ENCODE data around the gene ADGRV1. TPM values are rescaled to one million over a fixed set of nuclear protein-coding genes. Genes with fewer than 3 reads are reported as not detected.
A peak's percentile ranks its signal among the peaks of the same experiment; 100 is the strongest.

Gene ADGRV1
- total RNA-seq, 1 experiment from 2014 or later: 64.8 TPM

GRCh38 chr5:90985341-90985740 is 426.7 kb downstream of the ADGRV1 start:
- Histone ChIP-seq H2BK15ac (ENCODE audit: low read depth, low read length) (no peak overlapping the region), H3K4me2 (ENCODE audit: insufficient read depth, insufficient read length, low read length) (no peak overlapping the region), H3K56ac (ENCODE audit: insufficient read length, low read depth, low read length) (no peak overlapping the region), H3K27ac (ENCODE audit: insufficient read length, low read depth, low read length) (no peak overlapping the region), H3K79me2 (ENCODE audit: insufficient read depth, low read length) (no peaks in the 10 kb centered on the region), H4K8ac (replicated peaks; ENCODE audit: insufficient read length, low read depth, low read length) (no peak overlapping the region), H3K18ac (ENCODE audit: insufficient read length, low read depth, low read length) (no peak overlapping the region), H3K4me1 (ENCODE audit: insufficient read depth, low read length) (0 out of 2 replicates have a peak, but pooled peaks cover 1% of the 10 kb centered on the region), H2BK120ac (ENCODE audit: low read depth, low read length, poor library complexity, severe bottlenecking) (no peak overlapping the region), H2BK12ac (ENCODE audit: insufficient read length, low read depth, low read length) (no peak overlapping the region), H3K79me1 (ENCODE audit: insufficient read depth, low read depth, low read length, poor library complexity, severe bottlenecking) (no peaks in the 10 kb centered on the region), H3K9me3 (ENCODE audit: control insufficient read depth, low read depth, low read length) (no peaks in the 10 kb centered on the region), H4K91ac (ENCODE audit: insufficient read length, low read depth, low read length) (no peak overlapping the region), H3K14ac (ENCODE audit: insufficient read depth, low read length) (no peak overlapping the region), H2AFZ (ENCODE audit: low read length) (no peak overlapping the region), H2AK5ac (ENCODE audit: insufficient read length, low read length) (no peak overlapping the region), H3K27me3 (ENCODE audit: insufficient read depth, low read length) (no peaks in the 10 kb centered on the region), H3K23me2 (ENCODE audit: insufficient read length, low read depth, low read length, poor library complexity, severe bottlenecking) (no peaks in the 10 kb centered on the region), H3K23ac (ENCODE audit: insufficient read length, low read depth, low read length) (no peak overlapping the region), H2BK5ac (ENCODE audit: insufficient read length, low read length) (no peak overlapping the region), H3K9ac (ENCODE audit: extremely low read depth, insufficient read length, low read length) (no peak overlapping the region), H2BK20ac (ENCODE audit: low read depth, low read length, poor library complexity, severe bottlenecking) (no peak overlapping the region), H3K4ac (ENCODE audit: low read depth, low read length) (no peak overlapping the region), H4K5ac (ENCODE audit: insufficient read length, low read depth, low read length) (no peak overlapping the region), H3T11ph (ENCODE audit: low read length) (no peak overlapping the region), H4K20me1 (ENCODE audit: control insufficient read depth, insufficient read depth, insufficient read length) (no peaks in the 10 kb centered on the region)
- WGBS (ENCODE audit: extremely low coverage, insufficient read length, low lambda C conversion rate): no CpG with 5 or more reads among the region's 3 CpGs
- Mint-ChIP-seq H3K9me3 (no peaks in the 10 kb centered on the region), H3K36me3 (ENCODE audit: insufficient read depth in 1 of 3, low read depth in 3 of 3) (peaks cover 5 to 11% (median 10%) of the 10 kb centered on the region in 3 experiments; a peak in 5 of 7 replicates), H3K4me3 (no peak overlapping the region), H3K27ac (peak overlapping the region in 2 of 3 experiments; percentile 67 to 71; a peak in 3 of 7 replicates), H3K4me1 (peaks cover 0 to 3% of the 10 kb centered on the region in 2 experiments; a peak in 2 of 4 replicates), H3K27me3 (ENCODE audit: low read depth) (no peaks in the 10 kb centered on the region)
- no peak for DNase-seq
- TF ChIP-seq CTCF (conservative IDR thresholded peaks at IDR 0.05): no peak

All from H9 (cell line).